NCI-H748 (cell line): ENCODE data around the gene STK24.

Source experiments
- DNase-seq: peaks from one replicate; lab custom pipeline; 2025; ENCODE audit not compliant: unreplicated experiment; lab: John Stamatoyannopoulos, UW

STK24 gene

DNA sequence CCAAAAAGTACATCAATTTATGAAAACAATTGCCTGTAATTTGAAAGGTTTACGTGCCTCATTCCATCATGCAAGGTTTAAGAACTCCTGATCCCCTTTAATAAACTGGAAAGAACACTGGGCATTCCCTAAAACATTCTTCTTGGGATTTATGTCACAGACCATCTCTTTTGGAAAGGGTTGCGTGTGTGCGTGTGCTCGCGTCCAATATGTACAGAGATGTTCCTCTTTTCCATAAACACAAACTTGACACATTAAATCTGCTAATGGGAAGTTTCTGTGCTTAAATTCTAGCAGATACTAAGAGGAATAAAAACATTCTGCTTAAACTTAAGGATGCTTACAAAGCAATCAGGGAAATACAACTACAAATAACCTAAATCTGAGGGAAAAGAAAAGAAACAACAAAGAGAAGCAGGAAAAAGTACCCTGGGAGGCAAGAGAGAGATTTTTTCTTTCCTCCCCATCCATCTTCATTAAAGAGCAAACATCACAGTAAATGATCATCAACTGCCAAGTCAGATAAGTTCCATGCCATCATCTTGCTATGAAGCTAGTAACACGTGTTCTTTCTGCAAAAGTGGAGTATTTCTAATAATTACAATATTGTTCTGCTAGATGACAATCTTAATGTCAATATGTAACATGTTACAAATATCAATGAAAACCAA, 83.7 kb downstream of the STK24 start:
- DNase-seq: no peak

DNA sequence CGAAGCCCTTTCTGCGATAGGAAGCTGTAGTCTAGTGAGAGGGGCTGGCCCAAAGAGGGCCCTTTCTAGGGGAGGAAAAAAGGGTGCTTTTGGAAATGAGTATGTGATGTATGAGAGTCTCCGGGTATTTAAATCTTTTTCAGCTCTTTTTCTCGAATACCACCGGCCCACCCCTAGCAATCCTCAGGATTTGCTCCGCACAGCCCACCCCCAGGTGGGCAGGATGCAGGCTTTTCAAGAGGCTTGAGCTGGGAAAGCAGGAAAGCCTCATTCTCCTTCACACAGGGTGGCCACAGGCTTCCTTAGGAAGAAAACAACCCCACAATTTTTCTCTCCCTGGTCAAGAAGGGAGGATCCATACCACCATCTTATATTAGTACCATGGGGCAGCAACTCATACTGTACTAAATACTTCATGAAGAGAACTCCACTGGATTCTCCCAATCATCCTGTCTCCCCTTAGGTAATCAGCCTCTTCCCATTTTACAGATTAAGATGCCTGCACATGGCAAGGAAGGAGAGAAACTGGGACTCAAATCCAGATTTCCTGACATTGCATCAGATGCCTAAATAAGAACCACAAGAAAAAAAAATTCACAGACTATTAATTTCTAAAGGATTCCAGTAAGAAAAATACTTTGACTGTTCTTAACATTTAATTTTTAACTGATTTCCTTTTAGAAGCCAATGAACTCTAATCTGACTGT, 84.4 kb downstream of the STK24 start:
- DNase-seq: no peak

DNA sequence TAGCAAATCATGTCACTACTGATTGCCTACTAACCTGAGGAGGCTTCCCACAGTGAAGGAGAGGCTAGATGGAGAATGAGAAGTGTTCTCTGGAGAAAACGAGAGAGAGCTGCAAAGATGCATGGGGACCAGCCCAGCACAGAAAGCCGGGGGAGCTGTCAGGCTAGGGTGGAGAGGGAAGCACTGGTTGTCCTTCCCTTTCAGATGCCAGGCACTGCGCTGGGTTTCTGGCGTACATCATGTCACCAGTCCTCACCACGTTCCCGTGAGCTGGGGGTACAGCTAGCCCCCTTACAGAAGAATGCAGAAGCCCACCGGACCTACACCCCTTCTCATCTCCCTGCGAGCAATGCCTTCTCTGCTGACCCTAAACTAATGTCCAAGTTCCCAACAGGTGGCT, 86.0 kb downstream of the STK24 start:
- DNase-seq: no peak

DNA sequence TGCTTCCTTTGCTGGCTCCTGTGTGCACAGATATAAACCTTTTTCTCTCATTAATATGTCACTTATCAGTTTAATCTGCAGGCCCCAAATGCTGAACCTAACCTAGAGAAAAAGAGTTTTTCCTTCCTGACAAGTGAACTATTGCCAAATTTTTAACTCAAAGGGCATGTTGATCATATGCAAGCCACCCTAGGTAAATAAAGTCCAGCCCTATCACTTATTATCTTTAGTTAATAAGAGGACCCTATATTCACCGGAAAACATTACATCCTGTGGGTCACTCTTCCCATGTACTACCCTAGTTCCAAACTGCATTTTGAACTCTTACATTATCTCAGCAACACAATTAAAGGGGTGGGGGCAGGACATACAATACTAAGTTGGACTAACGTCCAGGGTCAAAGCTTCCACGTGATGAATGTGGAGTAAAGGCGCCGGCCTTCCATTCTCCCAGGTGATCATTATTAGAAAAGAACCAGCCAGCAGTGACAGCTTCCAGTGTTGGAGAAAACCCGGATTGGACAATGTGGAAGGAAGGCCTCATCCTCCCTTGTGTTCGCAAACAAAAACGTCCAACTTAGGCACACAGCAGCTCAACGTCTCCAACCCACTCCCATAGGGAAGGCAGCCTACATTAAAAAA, 86.6 kb downstream of the STK24 start:
- DNase-seq: no peak

DNA sequence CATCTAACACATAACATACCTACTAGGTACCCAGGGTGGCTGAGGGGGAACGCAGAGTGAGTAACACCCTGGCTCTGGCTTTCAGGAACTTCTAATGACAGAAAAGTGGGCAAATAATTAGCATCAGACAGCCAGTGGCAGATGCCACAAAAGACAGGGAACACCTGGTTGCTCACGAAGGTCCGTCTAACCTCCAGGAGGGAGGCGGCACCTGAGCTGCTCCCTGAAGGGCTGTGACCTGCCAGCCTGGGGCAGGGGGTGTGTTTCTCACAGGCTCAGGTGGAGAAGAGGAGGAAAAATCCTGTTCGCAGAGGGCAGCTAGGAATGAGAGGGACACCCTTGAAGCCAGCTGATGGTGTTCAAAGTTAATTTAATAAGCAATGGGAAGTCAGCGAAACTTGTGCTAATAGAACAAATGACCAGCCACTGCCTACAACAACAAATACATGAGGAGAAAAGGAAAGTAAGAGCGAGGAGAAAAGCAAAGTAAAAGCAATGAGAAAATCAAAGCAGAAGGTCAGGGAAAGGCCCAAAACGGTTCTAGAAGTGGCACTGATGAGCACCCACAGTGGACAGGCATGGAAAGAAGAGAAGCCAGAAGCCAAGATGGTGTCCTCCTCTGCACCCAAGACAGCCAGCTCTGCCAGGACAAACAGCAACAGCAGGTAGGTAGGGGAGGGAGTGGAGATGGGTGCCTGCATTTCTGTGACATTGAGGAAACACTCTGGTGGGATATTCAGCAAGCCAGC, 87.3 kb downstream of the STK24 start:
- no peak for DNase-seq

DNA sequence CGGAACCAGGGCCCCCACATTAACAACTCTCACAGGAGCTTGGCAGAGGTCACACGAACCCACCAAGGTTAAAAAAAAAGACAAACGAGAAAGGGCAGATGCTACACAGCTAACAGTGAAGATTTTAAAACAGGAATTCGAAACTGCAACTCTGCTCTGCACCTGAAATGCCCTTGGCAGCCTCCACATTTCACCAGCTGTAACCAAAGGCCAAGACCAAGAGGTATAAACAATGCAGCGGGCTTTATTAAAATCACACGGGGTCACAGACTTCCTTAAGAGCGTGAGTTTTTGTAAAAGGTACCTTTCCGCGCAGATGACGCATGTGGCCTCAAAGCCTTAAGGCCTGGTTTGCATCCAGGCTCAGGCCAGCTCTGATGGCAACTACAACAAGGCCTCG, 88.2 kb downstream of the STK24 start:
- no peak for DNase-seq

DNA sequence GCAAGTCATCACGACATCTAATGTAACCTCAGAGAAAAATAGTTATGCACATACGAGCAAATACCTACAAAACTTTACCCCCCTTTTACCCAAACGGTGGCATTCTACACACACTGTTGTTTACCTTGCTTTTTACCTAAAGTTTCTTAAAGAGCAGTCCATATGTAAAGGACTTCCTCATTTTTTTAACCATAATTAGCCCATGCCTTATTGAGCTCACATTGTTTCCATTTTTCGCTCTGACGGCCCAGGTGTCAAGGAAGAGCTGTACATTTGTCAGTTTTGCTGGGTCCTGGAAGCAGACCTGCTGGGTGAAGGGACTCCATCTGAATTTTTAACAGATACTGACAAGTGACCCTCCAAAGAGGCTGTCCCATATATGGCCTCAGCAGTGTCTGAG, 89.4 kb downstream of the STK24 start:
- no peak for DNase-seq

DNA sequence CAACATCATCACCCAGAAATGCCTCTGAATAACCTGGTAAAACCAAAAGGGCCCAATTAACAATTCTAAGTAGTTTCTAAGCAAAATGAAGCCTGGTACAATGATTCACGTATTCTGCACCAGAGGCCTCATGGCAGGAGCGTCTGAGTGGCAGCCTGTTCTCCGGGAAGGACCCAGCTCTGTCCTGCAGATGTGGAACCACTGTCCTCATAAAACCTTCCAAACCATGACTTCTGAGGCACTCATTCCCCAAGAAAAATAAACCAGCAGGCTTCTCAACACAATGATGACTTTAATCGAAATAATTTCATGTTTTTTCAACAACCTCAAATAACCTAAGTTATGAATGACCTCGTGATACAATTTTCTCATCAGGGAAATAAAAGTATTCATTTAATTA, 89.9 kb downstream of the STK24 start:
- no peak for DNase-seq

DNA sequence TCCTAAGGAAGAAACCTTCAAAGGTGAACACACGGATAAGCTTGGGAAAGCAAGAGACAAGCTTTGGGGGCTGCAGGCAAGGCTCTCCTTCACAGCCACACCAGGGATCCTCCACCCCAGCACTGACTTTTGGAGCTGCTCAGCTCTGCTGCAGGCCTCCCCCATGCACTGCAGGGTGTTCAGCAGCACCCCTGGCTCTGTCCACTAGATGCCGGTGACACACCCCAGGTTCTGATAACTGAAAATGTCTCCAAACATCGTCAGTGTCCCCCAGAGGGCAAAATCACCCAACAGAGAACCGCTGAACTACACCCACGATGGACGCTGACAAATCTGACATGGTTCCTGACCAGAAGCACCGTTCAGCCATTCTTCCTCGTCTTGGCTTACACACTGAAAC, 90.5 kb downstream of the STK24 start:
- DNase-seq: no peak

DNA sequence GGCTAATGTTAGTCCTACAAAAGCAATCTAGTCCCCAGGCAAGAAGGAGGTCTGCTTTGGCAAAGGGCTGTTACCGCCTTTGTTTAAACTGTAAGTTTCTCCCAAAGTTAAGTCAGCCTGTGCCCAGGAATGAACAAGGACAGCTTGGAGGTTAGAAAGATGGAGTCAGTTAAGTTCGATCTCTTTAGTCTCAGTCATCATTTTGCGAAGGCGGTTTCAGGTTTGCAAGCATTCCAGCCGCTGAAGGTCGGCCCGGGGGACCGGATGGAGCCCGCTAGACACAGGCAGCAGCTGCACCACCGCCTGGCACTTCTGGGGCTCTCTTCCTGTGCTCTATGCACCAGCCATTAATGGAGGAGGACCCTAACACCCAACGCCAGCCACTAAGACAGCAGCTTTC, 91.3 kb downstream of the STK24 start:
- DNase-seq: no peak

DNA sequence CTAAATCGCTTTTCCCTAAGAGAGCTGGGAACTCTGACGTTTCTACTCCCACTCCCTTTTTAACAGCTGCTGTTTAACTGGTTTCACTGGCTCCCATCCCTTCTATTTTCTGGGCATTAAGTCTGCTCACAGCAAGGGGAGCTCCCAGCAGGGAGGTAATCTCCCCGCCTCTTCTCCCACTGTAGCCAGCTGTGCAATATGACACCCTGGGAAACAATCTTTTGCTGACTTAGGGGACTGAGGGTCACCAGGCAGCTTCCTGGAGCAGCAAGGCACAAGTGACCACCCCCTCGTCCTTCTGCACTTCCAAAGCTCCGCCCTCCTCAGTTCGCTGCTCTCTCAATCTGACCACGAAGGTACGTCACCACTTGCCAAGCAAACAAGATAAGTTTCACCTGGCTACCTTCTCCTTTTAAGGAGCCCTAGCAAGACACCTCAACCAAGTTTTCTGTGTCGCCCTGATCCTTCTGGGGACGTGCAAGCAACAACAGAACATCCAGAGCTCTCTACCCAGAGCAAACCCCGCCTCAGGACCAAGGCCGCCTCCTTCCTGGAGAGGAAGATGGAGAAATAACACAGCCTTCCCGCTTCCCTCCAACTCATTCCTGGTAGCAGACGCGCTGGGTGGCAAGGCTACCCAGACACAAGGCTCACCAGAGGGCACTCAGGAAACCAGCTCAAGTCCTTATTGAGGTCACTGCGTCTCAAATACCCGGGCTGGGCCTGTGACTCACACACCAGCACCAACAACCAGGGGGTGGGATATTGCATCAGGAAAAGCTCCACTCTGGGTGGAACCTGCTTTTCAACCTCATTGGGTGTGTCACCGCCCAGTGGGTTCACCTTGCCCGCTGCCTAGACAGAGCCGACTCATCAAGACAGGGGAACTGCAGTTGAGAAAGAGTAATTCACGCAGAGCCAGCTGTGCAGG, 92.4 kb downstream of the STK24 start:
- DNase-seq: peak; percentile 80

DNA sequence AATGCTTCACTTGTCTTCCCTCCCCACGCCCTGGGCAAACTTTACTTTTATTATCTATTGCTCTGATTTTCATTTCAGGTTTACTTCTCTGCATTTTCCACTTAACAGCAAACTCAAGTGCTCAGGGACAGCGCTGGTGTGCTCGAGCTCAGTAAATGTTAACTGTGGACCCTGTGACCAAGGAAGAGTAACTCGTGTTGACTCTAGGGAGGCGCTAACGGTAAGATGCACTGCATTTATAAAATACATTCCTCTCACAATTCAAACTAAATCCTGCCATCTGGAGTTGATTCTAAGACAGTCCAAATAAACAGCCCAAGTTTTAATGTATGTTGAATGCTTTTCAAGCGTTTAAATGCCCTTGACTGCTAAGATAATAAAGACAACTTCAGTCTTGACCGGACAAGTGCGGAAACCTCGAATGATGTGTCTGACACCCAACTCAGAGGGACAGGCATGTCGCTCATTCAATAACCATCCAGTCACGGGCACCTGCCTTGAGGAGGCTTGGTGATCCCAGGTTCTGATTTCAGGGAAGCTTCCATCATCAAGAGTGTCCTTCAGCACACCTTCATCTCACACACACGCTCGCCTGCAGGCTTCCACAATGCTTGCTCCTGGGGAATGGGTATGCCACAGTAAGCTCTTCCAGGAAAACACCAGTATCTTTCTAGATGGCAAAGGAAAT, 93.2 kb downstream of the STK24 start:
- DNase-seq: peak; percentile 31

DNA sequence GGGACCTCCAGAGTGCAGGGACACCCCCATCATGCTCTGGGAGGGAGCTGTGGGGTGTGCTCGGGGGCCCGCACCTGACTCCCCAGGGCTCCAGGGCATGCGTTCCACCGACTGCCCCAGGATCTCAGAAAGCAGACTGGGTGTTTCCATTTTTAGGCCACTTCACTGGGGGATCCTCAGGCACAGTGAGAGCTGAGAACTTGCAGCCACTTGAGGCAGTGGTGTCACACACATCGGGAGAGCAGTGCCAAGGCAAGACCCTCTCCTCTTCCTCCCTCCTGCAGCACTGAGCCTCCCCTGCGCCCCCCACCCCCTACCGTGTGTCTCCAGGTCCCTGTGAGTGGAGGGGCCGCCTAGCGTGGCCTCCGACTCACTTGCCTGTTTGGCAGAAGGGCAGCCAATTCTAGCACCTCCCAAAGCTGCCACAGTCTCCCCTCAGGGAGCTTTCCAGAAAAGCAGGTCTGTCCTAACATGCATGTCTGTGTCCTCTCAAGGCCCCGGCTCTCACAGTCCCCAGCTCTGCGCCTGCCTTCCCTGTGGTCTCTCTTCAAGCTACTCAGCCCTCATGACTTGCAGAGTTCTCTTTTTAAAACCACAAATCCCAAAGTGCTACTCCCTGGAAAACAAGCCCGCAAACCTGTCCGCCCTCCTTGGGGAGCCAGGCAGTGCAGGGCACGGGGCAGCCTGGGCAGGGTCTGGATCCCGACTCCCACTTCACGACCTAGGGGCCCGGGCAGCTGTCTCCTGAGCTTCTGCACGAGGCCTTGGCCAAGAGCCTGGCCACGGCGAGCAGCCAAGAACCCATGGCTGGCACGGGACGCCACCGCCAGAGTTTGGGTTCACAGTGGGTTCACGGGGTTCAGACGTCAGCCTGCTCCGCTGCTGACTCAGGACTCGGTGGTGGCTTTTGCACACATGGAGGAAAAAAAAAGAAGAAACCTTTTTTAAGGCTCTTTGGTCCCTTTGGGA, 94.1 kb downstream of the STK24 start:
- DNase-seq: no peak

DNA sequence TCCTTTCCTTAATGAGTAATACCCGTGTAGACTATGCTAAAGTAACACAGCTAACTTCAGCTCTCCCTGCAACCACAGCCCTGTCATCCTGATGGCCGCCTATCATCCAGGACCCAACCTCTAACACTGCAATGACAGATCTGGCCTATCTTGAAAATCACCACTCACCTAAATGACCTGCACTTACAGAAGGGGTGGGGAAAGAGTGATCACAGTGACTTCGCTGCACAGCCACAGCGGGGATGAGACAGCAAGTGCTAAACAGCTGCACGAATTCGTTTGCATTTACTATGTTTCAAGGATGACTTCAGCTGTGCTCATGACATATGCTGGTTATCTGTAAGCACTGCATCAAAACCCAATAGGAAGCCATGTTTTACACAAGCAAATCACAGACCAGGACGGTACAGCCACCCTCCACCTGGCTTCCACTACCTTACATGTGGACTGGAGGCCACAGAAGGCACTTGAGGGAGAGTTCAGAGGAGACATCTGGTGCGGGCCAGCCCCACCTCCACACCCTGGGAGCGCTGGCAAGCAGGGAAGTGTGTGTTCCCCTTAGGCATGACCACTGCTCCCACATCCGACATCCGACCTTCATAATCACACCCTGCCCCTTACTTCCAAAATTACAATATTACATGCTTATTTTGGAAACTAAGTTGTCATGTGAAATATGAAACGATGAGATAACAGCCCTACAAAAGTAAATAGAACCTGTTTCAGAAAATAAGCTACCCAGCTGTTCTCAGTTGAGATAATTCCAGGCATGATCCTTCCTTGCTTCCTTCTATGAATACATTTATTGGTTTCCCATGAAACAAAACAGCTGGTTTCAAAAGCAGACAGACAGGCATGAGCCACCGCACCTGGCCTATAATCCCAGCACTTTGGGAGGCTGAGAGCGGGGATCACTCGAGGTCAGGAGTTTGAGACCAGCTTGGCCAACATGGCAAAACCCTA, 95.7 kb downstream of the STK24 start:
- DNase-seq: peak; percentile 41

DNA sequence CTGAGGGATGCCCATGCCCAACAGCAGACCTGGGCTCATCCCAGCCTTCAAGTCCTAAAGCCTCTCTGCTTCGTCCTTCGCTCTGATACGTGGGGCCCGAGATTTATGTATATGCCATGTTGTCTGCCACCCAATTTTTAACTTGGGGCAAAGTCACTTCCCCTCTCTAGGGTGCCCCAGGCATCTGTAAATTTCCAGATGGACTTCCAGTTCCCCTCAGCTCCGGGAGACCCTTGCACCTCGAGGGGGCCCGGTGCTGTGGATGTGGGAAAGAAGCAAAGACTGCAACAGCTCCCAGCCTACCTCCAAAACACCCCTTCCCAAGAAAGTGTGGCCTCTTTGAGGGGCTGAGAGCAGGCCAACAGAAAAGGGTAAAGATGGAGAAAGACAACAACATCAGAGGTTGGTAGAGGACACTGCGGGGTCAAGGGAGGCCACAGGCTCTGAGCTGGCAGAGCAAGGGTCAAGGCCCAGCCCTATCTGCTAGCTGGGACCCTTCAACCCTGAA, 97.4 kb downstream of the STK24 start:
- no peak for DNase-seq

DNA sequence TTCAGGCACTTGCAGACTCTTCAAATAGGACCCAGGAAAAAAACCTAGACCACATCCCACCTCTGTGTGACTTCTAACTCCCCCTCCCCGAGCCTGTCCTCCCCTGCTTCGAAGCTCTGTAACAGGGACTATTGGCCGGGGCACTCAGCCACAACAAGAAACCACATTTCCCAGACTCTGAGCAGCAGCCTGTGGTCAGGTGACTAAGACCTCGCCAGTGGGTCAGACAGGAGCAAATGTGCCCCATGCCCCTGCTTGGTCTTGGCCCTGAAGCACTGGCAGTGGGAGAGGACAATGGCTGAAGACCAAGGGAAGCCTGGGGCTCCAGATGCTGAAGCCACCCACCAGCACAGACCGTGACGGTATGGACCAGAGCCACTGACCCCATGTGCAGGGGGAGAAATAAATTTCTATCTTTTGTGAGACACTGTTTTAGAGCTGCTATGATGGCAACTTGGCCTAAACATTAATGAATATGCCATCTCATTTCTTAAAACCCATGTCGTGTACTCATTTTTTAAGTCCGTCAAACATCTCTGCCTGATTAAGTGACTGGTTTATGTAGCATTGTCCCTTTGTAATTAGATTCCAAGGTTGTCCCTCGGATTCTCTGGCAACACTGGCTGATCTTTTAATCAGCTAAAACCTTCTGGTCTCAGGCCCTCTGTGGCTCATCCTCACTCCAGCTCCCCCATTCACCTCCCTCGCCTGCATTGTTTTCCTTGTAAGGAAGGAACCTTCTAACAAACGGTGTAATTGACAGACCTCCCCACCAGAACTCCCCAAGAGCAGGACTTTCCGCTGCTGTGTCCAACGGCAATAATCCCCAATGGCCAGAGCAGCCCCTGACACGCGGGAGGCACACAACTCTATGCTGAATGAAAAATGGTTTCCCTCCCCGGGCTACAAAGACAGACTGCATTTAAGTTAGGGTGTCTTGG, 98.4 kb downstream of the STK24 start:
- DNase-seq: no peak
